Iris pigment epithelial cell (primary cell): ENCODE measurements around the gene CDC123.
A peak's percentile ranks its signal among the peaks of the same experiment; 100 is the strongest.
"Not testable (repeated sequence)": the region's sequence is repeated elsewhere in the genome, so short reads cannot be mapped to it uniquely, and the experiment has no call there.

Source experiments
- DNase-seq: peaks from one replicate; pipeline ENCODE4 v3.0.0-alpha.2; 2011; ENCODE audit warnings: low read depth

CDC123 gene

GRCh38 chr10:12235796-12236195 is 39.8 kb downstream of the CDC123 start:
- DNase-seq: peak; percentile 14

GRCh38 chr10:12237265-12238220 is 41.6 kb downstream of the CDC123 start:
- DNase-seq: peak; percentile 28

GRCh38 chr10:12238821-12239220 is 42.8 kb downstream of the CDC123 start:
- DNase-seq: no peak

DNA sequence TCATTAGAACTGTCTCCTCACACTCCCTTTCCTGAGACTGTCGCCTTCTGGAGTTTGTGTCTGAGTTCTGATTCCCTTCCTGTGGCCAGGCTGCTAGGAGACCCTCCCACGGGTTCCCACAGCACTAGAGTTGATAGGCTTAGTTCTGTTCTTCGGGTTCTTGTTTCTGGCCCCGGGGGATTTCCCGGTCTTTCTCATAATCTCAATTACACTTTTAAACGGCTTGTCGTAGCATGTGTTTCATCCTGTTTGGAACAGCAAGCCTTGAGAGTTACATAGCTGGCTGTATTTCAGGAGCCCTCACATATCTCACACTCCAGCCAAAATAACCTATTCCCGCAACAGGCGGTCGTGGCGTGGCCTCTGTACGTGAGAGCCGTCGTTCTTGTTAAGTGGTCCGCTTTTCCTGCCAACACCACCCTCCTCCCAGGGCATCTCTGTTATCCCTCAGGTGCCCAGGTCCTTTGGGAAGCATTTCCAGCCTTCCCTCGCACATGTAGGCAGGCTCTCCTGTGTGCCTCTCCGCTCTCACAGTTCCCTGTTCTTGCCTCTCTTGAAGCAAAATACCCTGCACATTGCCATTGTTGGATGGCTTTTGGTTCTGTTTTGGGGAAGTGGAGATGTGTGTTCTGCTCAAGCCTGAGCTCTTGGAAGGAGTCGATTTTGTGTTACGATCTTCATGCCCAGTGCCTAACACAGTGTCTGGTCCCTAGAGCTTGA is 46.0 kb downstream of the CDC123 start:
- DNase-seq: peak; percentile 55

GRCh38 chr10:12243864-12244620 is 48.1 kb downstream of the CDC123 start:
- DNase-seq: no peak

DNA sequence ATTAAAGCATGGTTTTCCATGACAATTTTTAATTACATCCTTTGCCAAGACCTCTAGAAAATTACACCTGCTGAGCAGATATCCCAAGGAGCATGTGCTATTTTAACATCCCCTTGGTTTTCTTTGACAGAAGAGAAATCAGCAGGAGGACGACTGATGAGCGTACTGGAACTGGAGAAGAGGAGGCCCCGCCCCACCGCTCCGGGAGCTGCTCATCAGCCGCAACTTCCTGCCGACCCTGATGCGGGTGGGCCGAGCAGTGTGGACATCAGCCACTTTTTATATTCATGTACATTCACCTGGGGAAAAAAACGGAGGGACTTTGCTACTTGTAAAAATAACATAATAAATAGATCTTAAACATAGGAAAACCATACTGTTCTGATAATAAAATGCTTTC is 54.2 kb downstream of the CDC123 start:
- DNase-seq: no peak

DNA sequence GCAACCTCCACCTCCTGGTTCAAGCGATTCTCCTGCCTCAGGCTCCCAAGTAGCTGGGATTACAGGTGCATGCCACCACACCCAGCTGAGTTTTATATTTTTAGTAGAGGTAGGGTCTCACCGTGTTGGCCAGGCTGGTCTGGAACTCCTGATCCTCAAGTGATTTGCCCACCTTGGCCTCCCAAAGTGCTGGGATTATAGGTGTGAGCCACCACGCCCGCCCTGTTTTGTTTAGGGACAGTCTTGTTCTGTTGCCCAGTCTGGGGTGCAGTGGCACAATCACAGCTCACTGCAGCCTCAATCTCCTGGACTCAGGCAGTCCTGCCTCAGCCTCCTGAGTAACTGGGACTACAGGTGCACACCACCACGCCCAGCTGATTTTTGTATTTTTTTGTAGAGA is 54.7 kb downstream of the CDC123 start:
- DNase-seq: not testable (repeated sequence)

DNA sequence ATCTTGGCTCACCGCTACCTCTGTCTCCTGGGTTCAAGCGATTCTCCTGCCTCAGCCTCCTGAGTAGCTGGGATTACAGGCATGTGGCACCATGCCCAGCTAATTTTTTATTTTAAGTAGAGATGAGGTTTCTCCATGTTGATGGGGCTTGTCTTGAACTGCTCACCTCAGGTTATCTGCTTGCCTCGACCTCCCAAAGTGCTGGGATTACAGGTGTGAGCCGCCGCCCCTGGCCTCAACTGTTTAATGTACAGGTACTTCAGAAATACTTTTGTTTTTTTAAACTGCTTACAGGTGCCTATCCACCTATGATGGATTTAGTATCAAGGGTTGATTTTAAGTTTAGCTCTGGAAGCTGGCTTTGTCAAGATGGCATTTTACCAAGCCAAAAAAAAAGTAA is 55.6 kb downstream of the CDC123 start:
- DNase-seq: no peak

GRCh38 chr10:12252882-12253546 is 57.0 kb downstream of the CDC123 start:
- DNase-seq: no peak

GRCh38 chr10:12255048-12255447 is 59.1 kb downstream of the CDC123 start:
- no peak for DNase-seq

- DNase-seq: no peak
Observed at GRCh38 chr10:12259988-12260387, 64.0 kb downstream of the CDC123 start.

GRCh38 chr10:12262278-12262981 is 66.4 kb downstream of the CDC123 start:
- no peak for DNase-seq

GRCh38 chr10:12264204-12264940 is 68.4 kb downstream of the CDC123 start:
- peak; percentile 78 for DNase-seq

DNA sequence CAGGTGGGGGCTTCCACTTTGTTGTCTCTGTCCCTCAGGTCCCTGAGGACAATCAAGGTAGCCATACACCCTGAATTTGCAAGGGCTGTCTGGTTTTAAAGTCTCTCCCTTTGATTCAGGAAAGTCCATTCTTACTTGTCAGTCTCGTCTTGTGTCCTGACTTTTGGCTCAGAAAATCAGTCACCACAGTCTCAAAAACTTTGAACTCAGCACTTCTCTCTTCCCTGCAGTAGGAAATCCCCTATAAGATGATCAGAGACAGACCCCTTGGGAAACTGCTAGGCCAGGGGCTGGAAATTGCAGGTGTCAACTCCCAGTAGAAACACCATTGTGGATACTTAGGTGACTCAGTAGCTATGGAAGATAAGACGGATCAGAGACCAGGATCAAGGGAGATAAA is 73.1 kb downstream of the CDC123 start:
- no peak for DNase-seq

GRCh38 chr10:12271210-12271540 is 75.2 kb downstream of the CDC123 start:
- no peak for DNase-seq

DNA sequence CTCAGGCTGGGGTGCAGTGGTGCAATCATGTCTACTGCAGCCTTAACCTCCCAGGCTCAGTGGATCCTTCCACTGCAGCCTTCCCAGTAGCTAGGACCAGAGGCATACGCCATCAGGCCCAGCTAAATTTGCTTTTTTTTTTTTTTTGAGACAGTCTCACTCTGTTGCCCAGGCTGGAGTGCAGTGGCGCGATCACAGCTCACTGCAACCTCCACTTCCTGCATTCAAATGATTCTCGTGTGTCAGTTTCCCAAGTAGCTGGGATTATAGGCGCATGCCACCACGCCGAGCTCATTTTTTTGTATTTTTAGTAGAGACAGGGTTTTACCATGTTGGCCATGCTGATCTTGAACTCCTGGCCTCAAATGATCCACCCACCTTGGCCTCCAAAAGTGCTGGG is 81.9 kb downstream of the CDC123 start:
- not testable (repeated sequence) for DNase-seq

GRCh38 chr10:12279281-12279680 is 83.3 kb downstream of the CDC123 start:
- peak; percentile 56 for DNase-seq

GRCh38 chr10:12287772-12288171 is 91.8 kb downstream of the CDC123 start:
- DNase-seq: no peak

- not testable (repeated sequence) for DNase-seq
Observed at GRCh38 chr10:12297784-12298183, 101.8 kb downstream of the CDC123 start.

GRCh38 chr10:12299222-12299965 is 103.4 kb downstream of the CDC123 start:
- no peak for DNase-seq
